HS-5 (cell line): Measurements from ENCODE around the gene TMCO1.
"Not testable (repeated sequence)": the region's sequence is repeated elsewhere in the genome, so short reads cannot be mapped to it uniquely, and the experiment has no call there.

Experiments used
- DNase-seq: peaks from one replicate; pipeline ENCODE4 v3.0.0-alpha.2; 2012; ENCODE audit warnings: low read depth

Gene TMCO1

DNA sequence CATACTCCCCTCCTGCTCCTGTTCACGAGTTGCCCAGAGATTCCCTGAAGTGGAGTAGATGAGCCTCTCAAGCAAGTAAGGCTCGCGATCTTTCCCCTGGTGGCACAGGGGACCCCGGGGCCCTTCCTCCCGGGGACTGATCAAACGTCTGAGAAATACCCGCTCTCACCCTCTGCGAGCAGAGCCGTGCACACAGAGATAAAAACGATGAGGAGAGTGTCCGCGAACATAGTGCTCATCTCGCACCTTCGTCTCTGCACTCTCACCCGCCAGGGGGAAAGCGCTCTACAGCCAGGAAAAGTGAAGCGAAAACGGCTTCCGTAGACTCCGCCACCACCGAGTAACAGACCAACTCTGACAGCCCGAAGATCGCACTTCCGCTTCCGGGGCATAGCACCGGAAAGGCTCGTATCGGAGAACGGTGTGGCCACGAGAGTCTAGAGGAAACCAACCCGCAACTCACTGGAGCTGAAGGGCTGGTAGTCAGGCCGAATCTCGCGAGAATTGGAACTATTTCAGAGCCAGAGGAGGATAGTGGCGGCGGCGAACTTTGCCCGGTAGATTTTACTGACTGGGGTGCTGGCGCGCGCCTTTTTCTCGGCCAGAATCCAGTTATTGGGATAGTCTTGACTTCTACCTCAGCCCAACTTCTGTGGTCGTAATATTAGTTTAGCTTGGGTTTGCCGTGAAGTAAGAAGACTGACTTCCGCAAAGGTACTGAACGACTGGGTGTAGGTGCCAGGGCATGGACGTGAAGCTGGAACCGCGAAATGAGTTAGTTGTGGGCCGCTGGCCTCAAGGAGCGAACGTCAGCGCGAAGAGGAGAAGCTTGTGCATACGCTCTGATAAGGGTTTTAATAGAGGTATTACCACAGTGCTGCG, at the start of gene TMCO1:
Gene TMCO1 (minus strand): TSS at position 356 of the 882 bp plus-strand sequence. CDS start 117 bp downstream, at position 239.
- DNase-seq: peak; percentile 90

GRCh38 chr1:165816826-165817497, 48.3 kb upstream of the TMCO1 start:
- no peak for DNase-seq

GRCh38 chr1:165816157-165816556, 47.5 kb upstream of the TMCO1 start:
- DNase-seq: no peak

- DNase-seq: no peak
Measured at GRCh38 chr1:165815725-165816124, 47.1 kb upstream of the TMCO1 start.

DNA sequence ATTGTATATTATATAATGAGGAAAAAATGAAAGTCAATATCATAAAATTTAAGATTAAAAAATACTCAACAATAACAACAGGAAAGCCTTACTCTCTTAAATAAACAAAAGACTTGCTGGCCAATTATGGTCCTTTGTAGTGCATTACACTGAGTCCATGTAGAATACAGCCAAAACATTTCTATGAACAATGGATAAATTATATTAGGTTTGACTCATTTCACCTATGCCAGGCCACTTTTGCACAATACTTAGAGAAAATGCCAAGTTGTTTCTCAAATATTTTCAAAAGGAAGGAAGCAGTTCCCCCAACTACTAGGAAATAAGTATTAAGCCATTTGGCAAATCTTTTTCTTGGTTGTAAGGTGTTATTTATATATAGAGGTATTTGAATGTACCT, 38.9 kb upstream of the TMCO1 start:
- no peak for DNase-seq

- DNase-seq: not testable (repeated sequence)
Measured at GRCh38 chr1:165804513-165804912, 35.8 kb upstream of the TMCO1 start.

DNA sequence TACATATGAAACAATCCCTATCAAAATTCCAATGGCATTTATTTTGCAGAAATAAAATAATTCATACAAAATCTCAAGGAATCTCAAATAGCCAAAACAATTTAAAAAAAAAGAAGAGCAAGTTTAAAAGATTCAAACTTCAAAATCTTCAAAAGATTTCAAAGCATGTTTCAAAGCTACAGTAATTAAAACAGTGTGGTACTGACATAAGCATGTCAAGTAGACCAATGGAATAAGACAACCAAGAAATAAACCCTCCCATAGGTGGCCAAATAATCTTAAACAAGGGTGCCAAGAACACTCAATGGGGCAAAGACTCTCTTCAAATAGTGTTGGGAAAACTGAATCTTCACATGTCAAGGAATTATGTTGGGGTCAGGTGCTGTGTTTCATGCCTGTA, 30.7 kb upstream of the TMCO1 start:
- no peak for DNase-seq

DNA sequence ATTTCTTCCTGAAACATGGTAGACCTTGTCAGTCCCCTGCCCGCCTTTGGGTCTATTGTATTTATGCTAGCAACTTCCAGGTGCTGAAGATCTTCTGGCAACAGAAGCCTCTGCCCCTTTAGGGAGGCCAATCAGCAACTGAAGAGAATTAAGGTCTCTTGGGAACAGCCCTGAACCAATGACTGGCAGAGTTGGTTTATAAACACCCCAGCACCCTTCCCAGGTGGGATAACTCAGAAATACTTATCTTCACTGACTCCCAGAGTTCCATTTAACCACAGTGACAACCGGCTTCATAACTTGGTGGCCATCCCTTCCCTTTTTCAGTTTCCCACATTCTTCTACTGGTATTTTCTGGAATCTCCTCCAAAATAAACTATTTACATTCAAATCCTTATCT, 27.2 kb upstream of the TMCO1 start:
- DNase-seq: no peak

- DNase-seq: no peak
Measured at GRCh38 chr1:165793951-165794350, 25.3 kb upstream of the TMCO1 start.

GRCh38 chr1:165787741-165788140, 19.1 kb upstream of the TMCO1 start:
- DNase-seq: no peak

DNA sequence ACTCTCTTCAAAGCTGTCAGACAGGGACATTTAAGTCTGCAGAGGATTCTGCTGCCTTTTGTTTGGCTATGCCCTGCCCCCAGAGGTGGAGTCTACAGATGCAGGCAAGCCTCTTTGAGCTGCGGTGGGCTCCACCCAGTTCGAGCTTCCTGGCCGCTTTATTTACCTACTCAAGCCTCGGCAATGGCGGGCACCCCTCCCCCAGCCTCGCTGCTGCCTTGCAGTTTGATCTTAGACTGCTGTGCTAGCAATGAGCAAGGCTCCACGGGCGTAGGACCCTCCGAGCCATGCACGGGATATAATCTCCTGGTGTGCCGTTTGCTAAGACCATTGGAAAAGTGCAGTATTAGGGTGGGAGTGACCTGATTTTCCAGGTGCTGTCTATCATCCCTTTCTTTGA, 14.9 kb upstream of the TMCO1 start:
- not testable (repeated sequence) for DNase-seq

- not testable (repeated sequence) for DNase-seq
Measured at GRCh38 chr1:165778197-165778596, 9.5 kb upstream of the TMCO1 start.

GRCh38 chr1:165773324-165773965, 4.8 kb upstream of the TMCO1 start:
- DNase-seq: peak; percentile 92

- DNase-seq: no peak
Measured at GRCh38 chr1:165772739-165773138, 4.1 kb upstream of the TMCO1 start.

DNA sequence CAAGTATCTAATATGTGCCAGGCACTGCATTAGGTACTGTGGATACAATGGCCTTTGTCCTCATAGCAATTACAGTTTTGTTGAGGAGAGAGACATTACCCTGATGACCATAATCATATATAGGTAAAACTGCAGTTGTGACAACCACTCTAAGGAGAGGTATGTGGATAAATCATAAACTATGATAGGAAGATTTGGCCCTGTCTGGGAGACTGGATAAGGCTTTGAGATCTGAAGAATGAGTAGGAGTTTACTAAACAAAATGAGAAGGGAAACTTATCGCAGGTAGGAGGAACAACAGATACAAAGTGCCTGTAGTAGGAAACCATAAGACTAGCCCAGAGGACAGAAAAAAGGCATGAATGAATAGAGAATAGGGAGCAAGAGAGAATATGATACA, 4.4 kb downstream of the TMCO1 start:
- no peak for DNase-seq

GRCh38 chr1:165763442-165763841, 5.2 kb downstream of the TMCO1 start:
- no peak for DNase-seq

DNA sequence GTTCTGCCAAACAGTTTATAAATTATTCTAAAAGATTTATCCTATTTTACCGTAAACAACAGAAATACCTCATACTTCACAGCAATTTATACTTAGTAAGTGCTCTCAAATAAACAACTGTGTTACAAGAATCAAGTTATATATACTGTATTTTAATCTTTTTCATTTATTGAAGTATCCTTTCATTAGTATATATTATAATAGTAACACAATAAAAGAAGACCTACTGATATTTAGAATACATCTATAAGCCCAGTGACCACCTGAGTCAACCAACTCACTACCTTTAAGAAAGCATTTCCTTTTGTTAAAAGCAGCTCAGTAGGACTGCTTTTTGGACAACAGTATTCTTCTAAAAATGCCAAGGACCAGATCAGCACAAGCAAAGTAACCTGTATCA, 5.9 kb downstream of the TMCO1 start:
- DNase-seq: no peak

DNA sequence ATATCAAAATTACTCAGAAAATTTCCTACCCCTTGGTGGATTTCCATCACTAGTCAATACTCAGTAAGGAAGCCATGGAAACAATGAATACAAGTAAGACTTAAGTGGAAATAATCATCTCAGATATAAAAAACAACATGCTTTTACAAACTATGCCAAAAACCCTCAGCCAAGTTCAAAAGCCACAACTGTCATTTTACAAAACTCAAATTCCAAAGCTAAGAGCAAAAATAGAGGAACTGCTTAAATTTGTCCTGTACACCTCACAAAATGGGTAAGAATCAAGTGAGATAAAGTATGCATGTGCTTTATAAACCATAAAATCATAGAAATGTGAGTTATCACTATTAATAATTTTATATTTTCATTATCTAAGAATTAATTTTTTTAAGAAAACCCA, 9.6 kb downstream of the TMCO1 start:
- DNase-seq: no peak

GRCh38 chr1:165755393-165756010, 13.2 kb downstream of the TMCO1 start:
- DNase-seq: no peak

DNA sequence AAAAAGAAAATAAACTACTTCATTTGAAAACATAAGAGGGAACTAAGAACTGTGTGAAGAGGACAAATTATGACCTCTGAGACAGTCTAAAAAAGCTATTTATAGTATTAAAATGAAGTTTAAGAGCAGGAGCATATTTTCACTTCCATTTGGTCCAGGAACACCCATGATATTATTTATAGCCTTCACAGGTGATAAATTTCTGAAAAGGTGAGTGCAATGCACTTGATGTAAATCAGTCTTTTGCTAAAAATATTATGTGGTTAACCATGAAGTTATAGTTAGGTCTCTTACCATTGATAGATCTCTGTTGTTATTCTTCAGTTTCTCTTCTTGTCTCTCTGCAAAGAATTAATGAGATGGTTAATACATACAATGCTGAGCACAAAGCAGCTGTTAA, 14.7 kb downstream of the TMCO1 start:
- no peak for DNase-seq

DNA sequence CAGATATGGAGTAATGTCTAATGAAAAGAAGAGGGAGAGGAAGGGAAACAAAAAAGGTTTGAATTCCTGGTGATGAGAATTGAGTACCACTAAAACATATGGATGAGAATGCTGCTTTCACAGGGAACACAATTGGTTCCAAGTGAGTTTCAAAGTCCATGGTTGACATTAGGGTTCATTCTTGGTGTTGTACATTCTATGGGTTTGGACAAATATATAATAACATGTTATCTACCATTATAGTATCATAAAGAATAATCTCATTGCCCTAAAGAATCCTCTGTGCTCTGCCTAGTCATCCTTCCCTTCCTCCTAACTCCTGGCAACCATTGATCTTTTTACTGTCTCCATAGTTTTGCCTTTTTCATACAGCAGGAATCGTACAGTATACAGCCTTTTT, 20.1 kb downstream of the TMCO1 start:
- DNase-seq: no peak

- no peak for DNase-seq
Measured at GRCh38 chr1:165747632-165748447, 20.8 kb downstream of the TMCO1 start.
